Left kidney (tissue), 2 donors: ENCODE measurements around the gene BAIAP2L2. TPM values are rescaled to one million over a fixed set of nuclear protein-coding genes. Genes with fewer than 3 reads are reported as not detected.
"Not testable (repeated sequence)": the region's sequence is repeated elsewhere in the genome, so short reads cannot be mapped to it uniquely, and the experiment has no call there.

Experiments
- DNase-seq: peaks from one replicate; pipeline ENCODE4 v3.0.0-alpha.2; 2013
- polyA plus RNA-seq: library from polyadenylated mRNA; unstranded; fragments of 120-200 nt; gene quantifications from one replicate; pipeline ENCODE4 v1.2.1, GENCODE V29; 2013; ENCODE audit not compliant: insufficient read length

Gene BAIAP2L2
- polyA plus RNA-seq, 1 donor: 8.5 TPM

DNA sequence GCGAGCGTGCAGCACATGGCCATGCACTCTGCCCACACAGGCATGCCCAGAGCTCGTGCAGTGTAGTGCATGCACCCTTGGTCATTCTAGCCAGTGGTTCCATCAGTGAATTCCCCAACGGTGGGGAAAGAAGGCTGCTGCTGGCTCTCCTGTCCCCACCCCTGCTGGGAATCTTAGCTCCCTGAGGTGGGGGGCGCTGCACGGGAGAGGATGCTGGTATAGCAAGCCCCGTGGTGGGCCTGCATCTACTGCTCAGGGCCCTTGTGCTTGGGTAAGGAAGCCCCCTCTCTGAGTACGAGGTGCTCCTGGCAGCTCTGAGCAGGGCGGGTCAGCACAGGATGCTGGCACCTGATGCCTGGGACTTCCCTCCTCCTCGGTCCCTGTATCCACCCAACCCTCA, 18.5 kb upstream of the BAIAP2L2 start:
- DNase-seq: no peak

DNA sequence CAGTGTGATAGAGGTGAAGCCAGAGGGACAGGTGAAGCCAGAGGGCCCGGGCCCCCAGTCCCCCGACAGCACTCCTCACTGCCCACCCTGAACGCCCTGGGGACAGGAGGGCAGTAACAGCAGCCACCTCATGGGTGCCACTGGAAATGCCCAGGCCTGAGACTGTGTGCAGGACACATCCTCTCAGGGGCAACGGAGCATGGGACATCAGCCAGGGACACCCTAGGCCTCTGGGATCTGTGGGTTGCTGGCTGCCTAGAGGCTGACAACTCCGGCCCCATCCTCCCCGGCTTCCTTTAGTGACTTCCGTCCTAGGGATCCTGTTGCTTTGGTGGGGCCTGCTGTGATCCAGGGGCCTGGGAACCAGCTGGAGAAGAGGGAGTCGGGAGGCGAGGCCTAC, 17.4 kb upstream of the BAIAP2L2 start:
- DNase-seq: no peak

DNA sequence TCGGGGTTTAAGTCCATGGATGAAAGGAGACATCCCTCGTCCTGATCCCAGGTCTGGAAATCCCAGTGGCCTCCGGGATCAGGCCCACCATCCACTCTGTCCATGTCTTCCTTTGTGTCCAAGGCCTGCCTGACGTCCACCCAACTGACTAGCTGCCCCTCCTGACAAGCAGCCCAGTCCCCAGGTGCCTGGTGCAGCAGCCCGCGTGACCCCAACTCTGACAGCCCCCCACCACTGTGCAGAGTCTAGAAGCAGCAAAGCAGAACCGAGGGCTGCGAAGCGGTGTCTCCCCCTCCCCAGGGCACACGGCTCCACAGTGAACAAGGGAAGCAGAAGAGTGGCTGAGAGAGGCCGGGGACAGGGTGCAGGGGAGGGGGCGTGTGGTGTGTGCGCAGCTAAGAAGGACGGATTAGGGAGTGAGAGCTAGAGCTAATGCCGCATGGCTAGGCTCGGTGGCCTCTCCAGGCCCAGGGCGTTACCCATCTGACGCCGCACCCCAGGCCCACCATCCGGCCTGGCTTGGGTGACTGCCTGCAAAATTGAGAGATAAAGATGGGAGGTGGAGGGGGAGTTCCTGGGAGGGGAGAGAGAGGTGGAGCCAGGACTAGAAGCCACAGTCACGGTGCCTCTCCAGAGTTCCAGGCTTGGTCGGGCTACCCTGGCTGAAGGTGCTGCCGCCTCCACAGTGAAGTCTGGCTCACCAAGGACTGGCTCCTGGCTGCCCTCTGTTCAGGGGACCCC, 16.6 kb upstream of the BAIAP2L2 start:
- no peak for DNase-seq

DNA sequence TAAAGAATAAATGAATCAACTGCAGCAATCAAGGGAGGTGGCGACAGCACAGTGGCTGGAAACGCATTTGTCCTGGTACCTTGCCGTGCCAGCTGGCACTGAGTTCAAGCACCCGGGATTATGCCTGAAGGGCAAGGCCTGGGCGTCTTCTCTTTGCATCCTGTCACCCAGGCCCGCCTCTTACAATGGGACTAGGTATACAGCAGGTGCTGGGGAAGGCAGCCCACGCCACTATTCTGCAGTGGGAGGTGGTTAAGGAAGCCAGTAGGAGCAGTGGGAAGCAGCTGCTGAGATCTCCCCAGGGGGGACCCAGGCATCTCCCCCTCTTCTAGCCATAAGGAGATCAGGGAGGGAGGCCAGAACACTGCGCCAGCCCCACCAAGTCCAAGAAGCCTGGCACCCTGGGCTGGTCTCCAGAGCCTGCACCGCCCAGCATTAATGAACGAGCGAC, 15.3 kb upstream of the BAIAP2L2 start:
- DNase-seq: no peak

DNA sequence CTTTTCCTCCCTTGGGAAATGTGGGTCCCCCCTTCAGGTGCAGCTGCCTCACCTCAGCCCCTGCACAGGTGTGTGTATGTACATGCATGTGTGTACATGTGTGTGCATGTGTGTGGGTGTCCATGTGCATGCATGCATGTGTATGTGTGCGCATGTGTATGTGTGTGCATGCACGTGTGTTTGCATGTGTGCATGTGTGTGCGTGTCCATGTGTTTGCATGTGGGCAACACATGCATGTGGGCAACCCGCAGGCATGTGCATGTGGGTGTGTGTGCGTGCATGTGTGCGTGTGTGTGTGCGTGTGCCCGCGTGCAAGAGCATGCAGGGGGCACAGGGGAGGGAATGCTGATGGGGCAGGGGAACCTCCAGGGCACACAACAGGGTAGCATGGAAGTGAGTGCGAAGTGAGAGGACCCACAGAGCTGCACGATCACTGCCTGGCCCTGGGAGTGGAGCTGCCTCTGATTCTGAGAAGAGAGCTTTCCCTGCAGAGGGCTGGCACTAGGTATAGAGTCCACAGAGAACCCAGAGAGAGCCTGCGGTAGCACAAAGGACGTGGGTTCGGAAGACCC, 14.6 kb upstream of the BAIAP2L2 start:
- DNase-seq: no peak

DNA sequence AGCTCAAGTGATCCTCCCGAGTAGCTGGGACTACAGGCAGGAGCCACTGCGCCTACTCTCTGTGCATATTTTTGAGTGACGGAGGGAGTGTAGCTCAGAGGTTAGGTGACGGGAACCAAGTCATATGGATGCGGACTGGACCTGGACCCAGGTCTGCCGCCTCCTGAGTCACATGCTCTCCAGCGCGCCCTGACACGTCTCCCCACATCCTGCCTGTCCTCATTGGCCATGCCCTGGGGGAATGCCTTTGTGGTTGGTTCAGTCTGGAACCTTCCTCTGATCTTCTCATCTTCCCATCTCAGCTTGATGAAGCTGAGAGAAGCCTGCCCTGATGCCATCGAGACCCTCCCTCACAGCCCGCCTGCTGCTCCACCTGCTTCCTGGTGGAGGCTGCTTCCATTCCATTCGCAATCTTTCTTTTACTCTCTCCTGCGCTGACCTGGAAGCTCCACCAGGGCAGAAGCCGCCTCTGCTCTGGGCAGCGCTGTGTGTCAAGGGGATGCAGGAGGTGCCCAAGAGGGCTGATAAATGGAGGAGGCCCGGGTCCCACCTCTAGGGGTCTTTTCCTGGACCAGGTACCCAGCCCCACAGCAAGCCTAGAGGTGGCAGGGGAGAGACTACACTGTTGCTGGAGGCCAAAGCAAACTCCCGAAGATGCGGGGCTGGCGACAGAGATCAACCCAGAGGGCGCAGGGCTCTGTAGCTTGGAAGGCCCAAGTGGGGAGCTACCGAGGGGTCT, 13.9 kb upstream of the BAIAP2L2 start:
- no peak for DNase-seq

DNA sequence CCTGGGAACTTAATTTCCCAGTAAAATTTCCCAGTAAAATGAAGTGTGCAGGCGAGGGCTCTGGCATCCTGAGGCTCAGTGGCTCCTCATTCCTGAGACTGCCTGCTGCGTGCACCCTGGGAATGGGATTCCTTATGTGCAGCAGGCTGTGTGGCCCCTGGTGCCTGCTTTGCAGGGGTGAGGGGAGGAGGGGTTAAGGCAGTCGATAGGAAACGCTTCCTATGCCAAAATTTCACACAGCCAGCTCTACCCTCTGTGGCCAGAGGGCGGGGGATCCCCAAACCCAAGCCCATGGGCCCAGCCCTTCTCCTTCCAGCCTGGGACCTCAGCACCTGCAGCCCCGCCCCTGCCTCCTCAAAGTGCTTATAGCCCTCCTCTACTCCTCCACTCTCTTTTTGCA, 12.1 kb upstream of the BAIAP2L2 start:
- no peak for DNase-seq

DNA sequence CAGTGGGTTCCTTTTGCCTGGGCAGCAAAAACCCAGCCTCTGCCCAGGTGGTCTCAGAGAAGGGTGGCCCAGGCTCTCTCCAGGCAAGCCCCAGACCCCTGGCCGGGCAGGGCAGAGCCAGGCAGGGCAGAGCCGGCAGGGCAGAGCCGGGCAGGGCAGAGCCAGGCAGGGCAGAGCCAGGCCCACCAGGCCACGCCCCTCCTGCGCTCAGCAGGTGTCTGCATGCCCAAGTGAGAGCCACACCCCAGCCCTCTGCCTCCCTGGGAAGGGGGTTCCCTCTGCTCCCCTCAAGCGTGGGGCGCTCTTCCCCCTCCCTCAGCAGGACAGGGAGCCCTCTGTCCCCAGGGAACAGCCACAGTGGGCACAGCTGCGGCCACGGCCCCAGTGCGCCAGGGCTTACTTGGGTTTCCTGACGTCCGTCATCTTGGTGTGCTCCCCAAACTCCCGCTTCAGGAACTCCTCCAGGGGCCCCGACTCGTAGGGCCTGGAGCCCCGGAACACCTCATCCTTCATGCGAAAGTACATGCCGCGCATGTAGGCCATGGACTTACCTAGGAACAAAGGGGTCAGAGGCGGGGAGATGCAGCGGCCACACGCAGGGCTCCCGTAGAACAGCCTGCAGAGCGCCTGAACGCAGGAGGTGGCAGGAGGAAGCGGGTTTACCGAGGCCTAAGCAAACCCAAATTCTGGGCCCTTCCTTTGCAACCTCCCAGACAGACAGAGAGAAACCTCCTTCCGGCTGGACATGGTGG, 10.1 kb upstream of the BAIAP2L2 start:
- DNase-seq: no peak

DNA sequence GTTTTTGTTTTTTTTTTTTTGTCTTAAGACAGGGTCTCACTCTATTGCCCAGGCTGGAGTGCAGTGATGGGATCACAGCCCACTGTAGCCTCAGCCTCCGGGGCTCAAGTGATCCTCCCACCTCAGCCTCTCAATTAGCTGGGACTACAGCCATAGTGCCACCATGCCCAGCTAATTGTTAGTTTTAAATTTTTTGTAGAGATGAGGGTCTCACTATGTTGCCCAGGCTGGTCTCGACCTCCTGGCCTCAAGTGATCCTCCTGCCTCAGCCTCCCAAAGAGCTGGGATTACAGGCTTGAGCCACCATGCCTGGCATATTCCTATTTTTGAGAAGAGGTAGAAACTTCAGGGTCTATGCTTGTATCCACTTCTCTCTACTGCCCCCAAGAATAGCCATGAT, 8.3 kb upstream of the BAIAP2L2 start:
- DNase-seq: not testable (repeated sequence)

DNA sequence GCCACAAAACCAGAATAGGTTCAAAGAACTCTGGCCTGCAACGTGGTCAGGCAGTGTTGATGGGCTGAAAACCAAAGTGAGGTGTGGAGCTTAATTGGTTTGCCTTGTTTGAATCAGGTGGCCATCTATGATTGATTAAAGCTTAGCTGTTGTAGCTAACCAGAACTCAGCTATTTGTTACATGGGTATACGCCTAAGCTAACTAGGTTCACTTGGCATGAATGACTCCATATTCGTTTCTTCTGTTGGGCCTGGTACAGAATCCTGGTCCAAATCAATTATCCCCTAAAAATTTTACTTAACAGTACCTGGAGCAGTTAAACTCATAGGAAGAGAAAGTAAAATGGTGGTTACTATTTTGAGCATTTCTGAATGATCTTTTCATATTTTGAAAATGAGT, 7.7 kb upstream of the BAIAP2L2 start:
- DNase-seq: no peak

DNA sequence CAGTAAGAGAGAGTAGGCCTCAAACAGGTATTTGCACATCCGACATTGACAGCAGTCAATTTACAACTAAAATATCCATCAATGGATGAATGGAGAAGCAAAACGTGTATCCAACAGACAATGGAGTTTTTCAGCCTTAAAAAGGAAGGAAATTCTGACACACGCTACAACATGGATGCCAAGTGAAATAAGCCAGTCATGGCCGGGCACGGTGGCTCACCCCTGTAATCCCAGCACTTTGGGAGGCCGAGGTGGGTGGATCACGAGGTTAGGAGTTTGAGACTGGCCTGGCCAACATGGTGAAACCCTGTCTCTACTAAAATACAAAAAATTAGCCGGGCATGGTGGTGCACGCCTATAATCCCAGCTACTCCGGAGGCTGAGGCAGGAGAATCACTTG, 7.1 kb upstream of the BAIAP2L2 start:
- not testable (repeated sequence) for DNase-seq

DNA sequence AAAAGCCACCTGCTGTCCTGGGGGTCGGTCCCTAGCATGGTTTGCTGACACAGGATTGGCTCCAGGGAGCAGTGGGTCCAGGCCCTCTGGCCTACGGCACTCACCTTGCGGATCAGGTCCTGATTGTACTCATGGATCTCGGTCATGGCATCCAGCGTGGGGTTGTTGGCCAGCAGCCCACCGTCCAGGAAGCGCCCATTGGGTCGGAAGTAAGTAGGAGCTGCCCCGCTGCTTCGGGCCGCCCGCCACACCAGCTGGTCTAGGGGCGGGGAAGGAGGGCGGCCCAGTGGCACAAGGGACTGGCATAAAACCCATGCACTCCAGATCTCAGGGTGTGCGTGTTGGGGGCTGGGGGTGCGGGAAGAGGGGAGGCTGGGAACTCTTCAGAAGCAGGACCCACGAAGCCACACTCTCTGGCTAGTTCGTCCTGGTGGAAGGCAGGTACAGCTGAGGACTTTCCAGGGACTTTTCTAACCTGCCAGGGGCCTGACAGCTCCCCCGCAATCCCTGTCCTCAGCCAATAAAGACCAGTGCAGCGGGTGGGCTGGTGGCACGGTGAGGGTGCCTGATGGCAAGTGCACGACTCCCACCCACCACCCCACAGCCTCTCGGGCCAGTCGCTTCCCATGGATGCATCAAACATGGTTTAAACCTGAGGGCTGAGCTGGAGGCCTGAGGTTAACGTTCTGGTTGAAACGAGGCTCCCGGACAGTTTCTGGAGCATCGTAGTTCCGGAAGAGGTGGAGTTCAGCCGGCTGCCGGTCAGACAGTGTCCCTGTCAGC, 5.1 kb upstream of the BAIAP2L2 start:
- DNase-seq: no peak

DNA sequence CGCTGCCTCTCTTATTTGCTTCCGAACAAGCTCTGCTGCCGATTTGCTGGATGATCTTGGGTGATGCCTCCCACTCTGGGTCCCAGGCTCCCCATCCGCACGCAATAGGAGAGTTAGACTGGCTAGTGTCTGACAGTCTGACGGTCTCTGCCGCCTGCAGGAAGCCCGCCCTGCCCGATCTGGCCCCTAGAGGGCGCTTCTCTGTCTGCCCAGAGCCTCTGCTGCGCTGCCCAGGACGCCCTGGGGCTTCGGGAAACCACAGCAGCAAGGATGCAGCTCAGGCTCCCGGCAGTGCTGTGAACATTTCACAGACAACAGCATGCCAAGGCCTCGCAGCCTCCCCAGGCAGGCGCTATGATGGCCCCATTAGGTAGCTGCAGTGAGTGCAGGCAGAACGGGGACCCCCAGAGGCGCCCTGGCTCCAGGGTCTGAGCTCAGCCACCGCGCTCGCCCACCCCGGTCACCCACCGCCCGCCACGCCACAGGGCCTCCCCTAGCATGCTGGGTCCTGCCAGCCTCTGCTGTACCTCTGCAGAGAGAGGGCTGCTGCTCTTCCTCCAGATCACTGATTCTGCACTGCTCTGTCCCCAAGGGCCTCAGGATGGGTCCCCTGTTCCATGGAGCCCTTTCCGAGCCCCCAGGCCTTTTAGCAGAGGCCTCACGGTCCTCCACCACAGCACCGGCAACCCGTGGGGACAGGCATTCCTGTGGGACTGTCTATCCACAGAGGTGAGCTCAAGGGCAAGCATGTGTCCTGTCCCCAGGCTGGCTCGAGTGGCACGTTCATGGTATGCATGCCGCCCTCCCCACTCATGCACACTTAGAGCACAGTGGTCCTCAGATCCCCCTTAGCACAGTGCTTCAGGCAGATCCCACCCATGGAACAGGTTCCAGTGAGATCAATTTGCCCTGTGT, 4.3 kb upstream of the BAIAP2L2 start:
- DNase-seq: peak; percentile 68

DNA sequence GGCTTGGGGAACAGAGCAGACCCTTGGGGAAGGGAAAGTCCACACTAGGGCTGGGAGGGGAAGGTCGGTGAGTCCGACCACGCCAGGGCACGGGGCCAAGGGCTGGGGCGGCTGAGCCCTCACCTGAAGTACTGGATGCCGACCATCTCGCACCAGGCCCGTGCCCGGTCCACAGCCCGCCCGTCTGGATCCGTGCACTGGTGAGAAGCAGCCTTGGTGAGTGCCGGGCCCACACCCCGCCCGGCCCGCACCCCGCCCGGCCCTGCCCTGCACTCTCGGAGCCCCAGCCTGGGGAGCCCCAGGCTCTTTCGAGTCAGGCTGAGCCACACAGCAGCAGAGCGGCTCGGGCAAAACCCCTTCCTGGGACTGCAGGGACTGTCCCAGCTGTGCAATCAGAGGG, 1.9 kb upstream of the BAIAP2L2 start:
- no peak for DNase-seq

DNA sequence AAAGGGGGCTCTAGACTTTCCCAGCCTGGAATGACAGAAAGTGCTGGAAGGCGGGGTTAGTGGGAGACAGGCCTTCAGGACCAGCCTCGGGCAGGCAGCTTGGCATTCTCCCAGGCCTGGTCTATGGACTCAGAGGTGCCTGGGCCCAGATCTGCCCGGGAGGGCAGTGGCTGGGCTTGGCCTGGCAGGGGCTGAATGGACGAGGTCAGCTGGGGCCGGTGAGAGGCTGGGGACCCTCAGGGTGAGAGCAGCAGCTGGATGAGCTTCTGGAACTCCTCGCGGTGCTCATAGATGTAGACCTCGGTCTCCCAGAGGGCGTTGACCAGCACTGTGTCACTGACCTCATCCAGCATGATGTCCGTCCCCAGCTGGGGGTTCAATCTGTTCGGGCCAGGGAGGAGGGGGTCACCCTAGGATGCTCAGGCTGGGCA, 1.5 kb upstream of the BAIAP2L2 start:
- no peak for DNase-seq

DNA sequence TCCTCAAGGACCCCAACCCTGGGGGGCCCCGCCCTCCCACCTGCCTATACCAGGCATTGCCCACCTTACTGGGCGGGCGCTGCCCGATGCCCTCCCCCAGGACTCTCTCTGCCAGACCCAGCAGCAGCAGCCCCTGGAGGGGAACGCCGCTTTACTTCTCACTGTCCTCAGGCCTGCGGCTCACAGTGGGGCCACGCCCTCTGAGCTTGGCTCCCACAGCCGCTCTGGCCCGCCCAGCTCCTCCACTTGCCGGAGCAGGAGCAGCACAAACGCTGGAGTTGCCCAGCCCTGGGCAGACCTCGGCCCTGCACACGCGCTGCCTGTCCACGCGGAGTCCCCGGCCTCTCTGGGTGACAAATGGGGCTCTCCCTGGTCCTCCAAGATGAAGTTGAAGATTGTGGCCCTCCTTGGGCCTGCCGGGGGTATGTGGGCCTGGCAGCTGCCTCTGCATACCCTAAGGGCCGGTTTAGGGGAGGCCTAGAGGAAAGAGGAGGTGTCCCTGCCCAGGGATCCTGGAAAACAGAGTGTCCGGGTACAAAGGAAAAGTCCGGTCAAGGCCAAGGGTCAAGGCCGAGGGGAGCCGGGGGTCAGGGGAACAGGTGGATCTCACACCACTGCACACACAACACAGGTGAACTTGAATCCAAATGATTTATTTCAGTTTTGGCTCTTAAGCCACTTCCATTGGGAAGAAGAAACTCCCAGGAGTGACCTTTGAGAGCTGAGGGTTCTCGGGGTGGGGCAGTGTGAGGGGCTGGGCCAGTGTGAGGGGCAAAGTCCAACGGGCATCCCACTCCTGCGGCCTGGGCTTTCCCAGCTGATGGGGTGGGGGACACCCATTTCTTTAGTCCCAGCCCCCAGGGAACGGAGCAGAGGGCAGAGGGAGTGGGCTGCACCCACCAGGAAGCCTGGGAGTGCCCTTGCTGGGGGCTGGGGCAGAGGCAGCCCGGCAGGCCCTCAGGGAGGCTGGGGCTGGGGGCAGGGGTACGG, 674 bp upstream of the BAIAP2L2 start:
- DNase-seq: peak; percentile 46

DNA sequence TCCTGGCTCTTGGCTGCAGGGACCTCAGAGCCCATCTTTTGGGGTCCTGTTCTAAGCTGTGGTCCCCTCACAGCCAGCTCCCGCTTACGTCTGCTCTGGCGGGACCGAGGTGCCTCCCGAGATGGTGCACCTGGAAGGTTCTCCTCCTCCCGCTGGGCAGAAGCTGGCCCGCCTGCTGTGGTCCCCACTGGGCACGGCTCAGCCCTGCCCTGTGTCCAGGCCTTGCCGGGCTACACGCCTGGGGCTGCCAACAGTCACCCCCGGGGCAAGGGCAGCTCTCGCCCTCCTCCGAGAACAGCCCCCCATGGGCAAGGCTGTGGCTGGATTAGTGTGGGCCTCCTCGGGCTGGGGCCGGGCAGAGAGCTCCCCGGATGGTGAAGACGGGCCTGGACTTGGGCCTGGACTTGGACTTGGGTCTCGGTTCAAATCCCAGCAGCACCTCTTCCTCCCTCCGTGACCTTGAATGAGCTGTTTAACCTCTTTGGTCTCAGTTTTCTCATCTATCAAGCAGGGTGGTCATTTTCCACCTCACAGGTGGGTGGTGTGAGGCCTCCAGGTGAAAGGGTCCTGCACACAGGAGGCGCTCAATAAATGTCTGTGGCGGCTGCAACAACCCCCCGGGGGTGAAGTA, 998 bp downstream of the BAIAP2L2 start:
- no peak for DNase-seq

DNA sequence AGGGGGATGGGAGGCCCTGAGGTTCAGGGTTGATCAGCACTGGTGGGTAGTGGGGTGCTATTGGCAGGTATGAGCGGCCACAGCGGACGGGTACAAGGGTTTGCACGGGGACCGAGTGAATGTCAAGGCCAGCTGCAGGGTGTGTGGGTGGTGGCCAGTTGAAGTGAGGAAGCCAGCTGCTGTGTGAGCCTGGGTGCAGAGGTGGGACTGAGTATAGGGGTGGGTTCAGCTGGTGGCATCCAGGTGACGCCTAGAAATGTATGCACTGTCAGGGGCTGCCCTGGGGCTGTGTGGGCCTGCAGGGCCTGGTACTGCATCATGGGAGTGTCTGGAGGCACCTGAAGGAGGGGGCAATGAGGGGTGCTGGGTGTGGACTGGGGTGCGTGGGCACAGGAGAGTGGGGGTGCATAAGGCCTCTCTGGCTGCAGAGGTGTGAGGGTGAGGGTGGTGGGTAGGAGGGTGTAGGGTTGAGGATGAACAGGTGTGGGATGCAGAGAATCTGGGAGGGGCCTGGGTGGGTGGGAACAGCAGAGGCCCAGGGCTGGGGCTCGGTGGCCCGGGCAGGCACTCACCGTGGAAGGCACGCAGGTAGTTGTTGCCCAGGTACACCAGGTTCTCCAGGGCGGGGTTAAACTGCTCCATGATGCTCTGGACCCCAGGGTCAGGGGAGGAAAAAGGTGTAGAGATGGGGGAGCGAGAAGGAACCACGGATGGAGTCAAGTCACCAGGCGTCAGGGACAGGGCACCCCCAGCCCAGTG, 1.7 kb downstream of the BAIAP2L2 start:
- no peak for DNase-seq
